Suppressor macrophage (primary cell): ENCODE measurements around the gene RAB41.
"Not testable (repeated sequence)": the region's sequence is repeated elsewhere in the genome, so short reads cannot be mapped to it uniquely, and the experiment has no call there.

Experiments used
- DNase-seq, 4 experiments: peaks; one replicate each; pipeline ENCODE4 v3.0.0-alpha.2; 2020 to 2022
- total RNA-seq, 17 experiments: gene quantifications; one replicate each; lab custom pipeline; 2026; ENCODE audit warnings: mixed read lengths in 6 of 17, inconsistent platforms in 3 of 17; lab: John Stamatoyannopoulos, UW

The RAB41 gene
- 0 to 0.77 (median 0) reads per million in 17 experiments for total RNA-seq

DNA sequence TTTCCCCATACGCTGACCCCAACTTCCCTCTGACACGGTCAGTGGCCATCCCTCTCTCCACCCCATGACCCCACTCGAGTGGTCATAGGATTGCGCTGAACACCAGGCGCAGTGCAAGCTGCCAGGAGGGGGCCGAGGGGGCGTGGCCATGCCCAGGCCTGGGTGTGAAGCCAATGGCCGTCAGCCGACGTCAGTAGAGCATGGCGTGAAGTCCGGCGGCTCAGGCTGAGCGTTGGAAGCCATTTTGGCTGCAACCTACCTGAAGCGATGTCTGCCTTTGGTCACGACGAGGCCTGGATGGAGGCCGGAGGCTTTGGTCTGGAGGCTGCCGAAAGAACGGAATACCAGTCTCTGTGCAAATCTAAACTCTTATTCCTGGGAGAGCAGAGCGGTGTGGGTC is at the start of gene RAB41:
Gene RAB41, plus strand, starts transcription at position 222 of the 400 bp plus-strand sequence. Its CDS starts 46 bp downstream, at position 268.
- DNase-seq = no peak

DNA sequence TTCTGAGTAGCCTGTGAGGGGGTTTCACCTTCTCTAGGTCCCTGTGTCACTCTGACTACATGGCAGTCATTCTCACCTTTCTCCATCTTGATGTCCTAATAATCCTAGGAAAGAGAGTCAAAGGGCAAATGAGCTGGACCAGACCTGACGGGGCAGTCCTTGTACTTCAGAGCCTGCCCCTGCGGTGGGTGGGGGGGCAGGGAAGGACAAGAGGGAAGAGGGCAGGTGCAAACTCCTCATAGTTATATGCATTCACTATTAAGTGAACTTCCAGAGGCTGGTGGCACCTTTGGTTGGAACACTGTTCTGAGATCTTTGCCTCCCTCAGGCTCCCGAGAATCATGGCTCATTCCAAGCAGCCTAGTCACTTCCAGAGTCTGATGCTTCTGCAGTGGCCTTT is 47.6 kb upstream of the RAB41 start, which contains the start of gene AWAT1:
Gene AWAT1, plus strand, starts transcription at position 301 of the 400 bp plus-strand sequence. Its CDS starts 41 bp downstream, at position 342.
- no peak for DNase-seq

DNA sequence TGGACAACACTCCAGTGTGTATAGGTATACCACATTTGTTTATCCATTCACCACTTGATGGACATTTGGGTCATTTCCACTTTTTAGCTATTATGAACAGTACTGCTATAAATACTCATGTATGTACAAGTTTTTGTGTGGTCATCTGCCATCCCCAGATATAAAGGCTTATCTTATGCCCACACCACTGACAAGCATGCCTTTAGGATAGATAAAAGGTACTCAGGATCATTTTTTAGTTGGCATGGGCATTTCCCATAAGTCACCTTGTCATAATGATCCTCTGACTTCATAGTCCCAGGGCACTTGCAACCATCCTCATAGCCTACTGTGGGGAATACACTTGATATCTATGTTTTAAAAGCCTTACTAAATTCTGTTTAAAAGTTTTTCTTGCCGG is 41.2 kb upstream of the RAB41 start:
- no peak for DNase-seq

DNA sequence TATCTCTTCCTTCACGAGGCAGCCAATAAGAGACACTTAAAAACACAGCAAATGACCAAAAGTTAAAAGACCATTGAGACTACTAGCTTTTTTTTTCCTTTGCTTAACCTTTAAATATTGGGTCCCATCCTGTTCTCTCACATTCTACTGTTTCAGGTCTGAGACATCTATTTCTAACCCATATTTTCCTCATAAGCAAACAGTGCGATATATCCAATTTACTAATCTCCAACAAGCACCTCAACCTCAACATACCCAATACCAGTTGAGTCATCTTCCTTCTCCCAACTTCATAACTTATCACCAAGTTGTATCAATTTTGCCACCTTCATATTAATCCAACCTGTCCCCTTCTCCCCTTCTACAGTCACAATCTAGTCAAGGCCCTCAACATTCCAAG is 40.5 kb upstream of the RAB41 start:
- no peak for DNase-seq

DNA sequence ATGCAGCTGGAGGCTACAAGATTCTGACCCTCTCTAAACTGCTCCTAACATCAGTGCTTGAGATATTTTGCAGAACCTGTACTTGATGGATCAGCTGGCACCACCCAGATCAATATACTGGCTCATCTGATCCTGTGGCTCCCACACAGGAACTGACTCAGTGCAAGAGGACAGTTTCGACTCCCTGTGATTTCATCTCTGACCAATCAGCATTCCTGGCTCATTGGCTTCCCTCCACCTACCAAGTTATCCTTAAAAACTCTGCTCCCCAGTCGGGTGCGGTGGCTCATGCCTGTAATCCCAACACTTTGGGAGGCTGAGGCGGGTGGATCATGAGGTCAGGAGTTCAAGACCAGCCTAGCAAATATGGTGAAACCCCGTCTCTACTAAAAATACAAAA is 38.4 kb upstream of the RAB41 start:
- DNase-seq = not testable (repeated sequence)

DNA sequence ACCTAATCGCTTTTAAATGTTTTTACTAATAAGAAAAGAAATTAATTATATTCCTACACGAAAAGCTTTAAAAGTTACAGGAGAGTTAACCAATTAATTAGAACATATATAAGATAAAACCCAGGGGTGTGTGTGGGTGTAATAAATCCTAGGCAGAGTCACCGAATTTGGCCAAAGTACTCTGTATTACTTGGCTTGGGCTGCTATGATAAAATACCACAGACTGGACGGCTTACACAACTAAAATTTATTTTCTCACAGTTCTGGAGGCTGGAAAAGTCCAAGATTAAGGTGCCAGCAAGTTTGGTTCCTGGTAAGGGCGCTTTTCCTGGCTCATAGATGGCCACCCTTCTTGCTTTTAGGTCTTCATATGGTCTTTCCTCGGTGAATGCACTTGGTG is 37.1 kb upstream of the RAB41 start:
- no peak for DNase-seq

DNA sequence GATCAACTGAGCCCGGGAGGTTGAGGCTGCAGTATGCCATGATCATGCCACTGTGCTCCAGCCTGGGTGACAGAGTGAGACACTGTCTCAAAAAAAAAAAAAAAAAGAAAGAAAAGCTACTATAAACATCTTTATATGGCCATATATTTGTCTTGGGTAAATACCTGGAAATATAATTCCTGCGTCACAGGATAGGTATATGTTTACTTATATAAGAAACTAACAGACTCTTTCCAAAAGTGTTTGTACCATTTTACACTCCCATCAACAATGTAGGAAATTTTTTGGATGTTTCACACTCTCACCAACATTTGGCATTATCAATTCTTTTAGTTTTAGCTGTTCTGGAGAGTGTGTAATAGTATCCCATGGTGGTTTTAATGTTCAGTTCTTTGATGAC is 34.7 kb upstream of the RAB41 start:
- no peak for DNase-seq

DNA sequence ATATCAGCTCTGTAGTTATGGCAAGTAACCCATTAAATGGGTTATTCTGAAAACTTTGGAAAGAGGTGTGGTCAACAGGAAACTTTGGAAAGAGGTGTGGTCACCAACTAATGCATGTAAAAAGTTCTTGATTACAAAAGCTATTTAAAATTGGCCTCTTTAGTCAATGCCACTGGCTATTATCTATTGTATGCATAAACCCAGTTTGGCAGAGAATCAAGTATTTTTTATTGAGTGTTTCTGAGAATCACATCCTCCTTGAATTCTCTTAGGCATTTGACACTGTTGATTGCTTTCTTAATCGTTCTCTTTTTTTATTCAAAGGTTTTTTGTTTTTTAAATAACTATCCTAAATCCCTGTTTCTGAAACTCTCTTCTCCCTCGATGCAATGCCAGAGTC is 29.5 kb upstream of the RAB41 start:
- no peak for DNase-seq

DNA sequence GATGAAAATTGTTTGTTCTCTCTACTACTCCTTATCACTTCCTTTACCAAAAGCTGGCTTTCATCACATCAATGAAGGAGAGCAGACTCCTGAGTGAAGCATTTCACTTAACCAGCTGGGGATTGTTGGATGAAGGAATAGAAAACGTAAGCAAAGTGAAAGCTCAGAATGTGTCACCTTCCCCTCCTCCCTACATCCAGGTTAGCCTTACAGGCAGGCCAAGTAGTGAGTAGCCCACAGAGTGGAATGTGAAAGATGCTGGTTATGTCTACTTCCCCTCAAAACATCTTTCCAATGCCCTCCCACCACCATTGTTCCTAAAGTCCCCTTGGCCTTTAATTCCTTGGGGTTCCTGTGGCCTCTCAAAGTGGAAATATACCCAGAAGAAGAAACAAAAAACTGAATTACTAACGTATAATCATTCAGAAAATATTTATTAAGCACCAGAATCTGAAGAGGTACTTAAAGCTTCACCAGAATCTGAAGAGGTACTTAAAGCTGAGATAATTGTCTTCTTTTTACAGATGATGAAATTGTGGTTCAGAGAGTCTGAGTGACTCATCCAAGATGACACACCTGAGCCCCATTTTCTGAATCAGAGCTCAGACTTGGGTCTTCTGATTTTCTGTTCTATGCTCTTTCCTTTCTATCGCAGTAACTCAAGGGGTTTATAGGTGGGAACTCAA is 28.5 kb upstream of the RAB41 start:
- DNase-seq = no peak

DNA sequence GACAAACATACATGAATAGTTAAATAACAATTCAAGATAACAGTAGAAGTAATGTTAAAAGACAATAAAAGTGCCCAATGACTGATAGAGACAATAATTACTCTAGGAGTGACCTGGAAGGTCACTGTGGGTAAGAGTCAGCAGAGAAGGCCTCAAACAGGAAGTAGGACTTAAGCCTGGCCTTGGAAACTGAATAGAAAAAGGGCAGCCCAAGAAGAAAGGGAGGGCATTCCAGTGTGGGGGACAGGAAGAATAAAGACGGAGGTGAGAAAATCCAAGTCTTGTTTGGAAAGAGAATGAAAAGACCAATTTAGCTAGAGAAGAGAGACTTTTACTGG is 27.9 kb upstream of the RAB41 start:
- DNase-seq = no peak

DNA sequence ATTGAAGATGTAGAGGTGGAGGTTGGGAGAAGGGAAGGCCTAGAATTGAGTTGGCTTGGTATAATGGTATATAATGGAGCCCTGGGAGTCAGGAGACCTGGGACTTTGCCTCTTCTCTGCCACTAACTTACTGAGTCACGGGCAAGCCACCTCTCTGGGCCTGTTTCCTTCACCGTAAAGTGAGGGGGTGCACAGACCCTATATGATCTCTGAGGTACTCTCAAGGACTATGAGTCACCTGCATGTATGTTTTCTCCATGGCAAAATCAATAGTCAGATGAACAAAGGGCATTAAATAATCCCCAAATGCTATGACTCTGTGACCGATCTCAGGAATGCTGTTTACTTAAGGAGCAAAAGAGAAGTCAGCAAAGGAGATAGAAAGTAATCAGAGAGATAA is 27.1 kb upstream of the RAB41 start:
- no peak for DNase-seq

DNA sequence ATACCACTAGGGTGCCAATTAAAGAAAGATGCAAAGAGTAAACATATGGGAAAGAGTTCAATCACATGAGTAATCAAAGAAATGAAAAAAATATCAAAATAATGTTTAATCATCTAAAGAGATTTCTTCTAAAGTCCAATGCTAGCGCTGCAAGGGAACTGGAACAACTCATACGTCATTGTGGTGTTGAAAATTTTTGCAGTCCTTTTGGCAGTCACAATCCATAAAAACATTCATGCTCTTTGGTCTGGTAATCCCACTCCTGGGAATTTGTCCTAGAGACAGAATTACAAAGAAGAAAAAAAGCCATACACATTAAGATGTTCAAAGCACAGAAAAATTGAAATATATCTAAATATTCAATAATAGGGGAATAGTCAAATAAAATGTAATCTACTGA is 26.5 kb upstream of the RAB41 start:
- DNase-seq = no peak

DNA sequence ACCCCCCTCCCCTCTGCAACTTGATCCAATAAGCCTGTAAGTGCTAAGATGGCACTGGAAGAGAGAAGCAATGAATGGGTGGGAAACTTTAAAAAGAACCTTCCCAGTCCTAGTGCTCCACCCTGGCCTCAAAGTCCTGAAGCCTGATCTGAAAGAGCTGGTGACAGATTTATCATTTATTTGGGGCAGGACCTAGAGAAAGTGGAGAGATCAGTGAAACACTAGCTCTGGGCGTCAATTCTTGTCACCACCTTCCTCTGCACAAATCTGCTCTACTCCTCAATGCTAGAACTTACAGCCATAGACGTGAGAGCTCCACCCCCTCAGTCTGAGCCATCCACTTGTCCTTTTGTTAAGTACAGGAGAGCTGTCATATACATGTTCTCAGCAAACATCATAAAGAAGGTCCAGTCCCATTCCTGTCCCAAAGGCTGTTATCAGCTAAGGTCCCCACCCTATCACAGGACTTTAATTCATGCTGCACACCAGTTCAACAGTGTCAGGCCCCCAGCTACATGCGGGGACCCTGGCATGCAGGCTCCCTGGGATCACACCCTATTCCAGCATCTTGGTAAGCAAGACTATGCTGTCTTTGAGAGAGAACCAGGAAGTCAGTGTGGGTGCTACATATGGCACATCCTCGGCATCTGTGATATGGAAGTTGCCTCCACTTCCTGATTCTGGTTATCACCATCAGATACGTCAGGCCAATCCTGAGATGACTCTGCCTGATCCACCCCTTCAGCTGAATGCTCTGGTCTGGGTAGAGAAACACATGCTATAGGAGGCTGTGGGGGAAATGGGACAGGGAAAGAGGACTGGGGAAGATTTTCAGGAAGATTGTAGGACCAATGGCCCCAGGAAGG is 24.3 kb upstream of the RAB41 start:
- peak in 1 of 4 experiments; percentile 2 for DNase-seq

DNA sequence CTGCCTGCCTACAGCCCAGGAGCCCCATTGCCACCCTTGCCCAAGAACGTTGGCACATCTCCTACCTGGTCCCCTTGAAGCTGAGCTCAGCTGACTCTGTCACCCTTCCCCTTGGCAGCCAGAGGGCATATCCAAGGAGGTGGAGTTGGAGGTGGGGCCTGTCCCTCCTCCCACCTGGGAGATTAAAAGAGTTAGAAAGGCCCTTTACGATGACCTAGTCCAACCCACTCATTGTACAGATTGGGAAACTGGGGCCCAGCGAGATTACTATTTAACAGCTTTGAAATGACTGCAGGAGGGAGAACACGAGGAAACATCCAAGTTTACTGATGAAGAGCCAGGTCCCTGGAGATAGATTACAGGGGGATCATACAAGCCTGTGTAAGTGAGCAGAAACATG is 21.9 kb upstream of the RAB41 start, which contains the start of gene P2RY4:
Gene P2RY4, minus strand, starts transcription at position 101 of the 400 bp plus-strand sequence. CDS start 580 bp downstream, outside the sequence.
- no peak for DNase-seq

DNA sequence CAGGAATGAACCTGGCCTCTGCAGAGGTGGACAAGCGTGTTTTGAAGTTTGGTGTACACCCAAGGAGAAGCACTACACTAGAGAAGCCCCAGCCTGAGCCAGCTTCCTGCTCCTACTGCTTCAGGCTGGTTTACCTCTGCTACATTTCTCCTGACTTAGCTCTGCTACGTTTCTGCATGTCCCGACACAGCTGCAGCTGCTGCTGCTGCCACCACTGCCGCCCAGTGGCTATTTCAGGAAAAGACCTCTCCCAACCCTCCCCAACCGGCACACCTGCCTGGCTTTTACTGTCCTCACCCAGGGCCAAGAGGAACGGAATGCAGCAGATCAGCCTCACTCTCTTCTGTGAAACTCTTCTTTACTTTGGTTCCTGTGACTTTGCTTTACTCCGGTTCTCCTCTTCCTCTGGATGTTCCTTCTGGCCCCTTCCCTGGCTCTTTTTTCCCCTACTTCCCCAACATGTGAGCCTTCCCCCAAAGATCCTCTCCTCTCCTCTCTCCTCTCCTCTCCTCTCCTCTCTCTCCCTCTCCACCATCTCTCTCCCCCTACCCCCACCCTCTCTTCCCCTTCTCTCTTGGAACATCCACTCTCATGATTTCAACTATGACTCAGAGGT is 18.9 kb upstream of the RAB41 start:
- peak in 2 of 4 experiments; percentile 13 to 24 for DNase-seq

DNA sequence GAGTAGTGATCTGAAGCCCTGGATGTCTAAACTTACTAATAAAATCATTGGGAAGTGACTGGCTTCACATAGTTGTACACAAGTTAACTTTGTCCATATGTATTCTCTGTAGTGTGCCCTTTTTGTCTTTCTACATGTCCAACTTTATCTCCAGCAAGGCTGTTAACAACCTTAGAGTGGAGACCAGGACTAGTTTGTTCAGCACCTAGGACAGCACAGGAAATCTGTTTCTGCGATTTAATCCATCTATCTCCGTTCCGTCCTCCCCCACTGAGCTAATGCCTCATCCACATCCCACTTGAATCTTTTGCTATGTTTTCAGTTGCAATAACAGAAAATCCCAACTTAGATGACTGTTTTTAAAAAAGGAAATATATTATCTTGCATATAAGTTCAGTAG is 17.2 kb upstream of the RAB41 start:
- DNase-seq = no peak

DNA sequence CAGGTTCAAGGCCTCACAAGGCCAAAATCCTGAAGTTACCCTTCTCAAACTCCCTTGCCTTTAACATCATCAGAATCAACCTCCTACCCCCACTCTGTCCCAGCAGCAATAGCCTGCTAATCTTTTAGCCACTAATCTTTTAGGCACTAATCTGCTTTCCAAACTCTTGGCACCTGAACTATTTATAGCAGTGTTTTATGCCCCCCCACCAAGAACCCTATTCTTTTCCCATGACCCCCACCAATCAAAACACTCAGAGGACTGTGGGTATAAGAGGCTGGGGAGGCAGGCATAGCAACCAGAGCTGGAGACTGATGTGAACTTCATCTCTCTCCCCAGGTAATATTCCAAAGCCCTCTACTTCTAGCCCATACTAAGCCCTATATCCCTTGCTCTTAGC is 13.9 kb upstream of the RAB41 start, which contains the start of gene ARR3:
Gene ARR3, plus strand, starts transcription at position 301 of the 400 bp plus-strand sequence. CDS start 1,052 bp downstream, outside the sequence.
- DNase-seq = no peak

DNA sequence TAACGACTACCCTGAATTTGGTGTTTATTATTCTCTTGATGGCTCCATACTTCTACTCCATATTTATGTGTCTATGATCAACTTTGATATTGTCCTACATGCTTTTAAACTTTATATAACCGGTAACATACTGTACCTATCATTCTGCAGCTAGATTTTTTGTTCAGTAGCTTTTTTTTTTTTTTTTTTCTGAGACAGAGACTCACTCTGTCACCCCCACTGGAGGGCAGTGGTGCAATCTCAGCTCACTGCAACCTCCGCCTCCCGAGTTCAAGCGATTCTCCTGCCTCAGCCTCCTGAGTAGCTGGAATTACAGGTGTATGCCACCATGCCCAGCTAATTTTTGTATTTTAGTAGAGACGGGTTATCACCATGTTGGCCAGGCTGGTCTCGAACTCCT is 7.9 kb upstream of the RAB41 start:
- not testable (repeated sequence) for DNase-seq

DNA sequence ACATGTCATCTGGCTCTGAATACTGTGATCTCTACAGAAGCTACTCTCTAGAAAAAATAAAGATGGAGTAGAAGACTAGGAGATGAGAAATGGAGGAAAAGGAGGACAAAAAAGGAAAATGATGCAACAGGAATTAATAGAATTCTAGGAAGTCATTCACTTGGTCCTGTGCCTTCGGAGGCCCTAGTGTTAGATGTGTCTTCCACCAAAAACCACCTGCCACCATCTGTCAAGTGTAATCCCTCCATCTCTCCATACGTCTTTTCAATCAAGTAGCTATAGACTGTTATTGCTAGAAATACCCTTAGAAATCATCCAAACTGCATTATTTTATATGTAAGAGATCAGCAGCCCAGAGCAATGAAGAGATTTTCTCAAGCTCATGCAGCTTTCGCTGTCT is 2.9 kb upstream of the RAB41 start:
- DNase-seq = no peak

DNA sequence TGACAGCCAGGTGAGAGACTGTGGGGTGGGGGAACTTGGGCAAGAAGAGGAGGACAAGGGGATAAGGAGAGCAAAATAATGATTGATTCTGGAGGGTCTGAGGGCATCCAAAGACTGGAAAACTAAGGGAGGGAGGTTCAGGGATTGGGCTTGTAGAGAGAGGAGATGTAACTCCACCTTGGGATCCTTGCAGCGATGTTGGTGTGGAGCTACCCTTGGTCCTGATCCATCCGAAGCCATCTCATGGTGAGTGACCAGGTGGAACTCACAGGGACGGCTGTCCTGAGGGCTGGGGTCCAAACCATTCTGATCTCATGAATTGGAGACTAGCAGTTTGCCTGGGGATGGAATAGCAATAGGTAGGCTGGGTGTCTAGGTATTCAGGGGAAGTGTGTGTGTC is 1.4 kb upstream of the RAB41 start:
- no peak for DNase-seq

DNA sequence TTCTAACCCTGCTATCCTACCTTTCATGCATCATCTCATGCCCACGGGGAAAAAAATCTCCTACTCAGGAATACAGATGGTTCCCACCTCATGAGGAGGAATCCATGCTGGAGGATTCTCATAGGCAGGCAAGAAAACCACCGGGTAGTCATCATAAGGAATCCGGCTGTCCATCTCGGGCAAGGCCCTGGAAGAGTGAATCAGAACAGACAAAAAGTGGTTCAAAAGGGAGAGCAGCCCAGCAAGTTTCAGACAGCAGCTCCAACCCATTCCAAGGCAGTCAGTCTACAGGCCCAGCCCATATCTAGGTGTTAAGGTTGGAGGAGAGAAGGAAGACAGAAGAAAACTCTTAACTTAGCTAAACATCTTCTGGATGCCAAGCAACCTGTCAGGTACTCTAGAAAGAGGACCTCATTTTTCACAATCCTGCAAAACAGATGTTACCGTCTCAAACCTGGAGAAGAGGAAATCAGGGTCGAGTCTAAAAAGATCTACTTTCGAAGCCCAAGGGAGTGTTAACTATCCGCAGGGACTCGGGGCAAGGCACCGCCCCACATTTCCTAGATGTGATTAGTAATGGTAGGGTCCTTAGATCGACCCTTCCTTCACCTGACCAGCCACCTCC is 7.3 kb downstream of the RAB41 start:
- no peak for DNase-seq
